Endothelial cell of umbilical vein (primary cell): ENCODE data around the gene KCNE3.

Experiments used
- FOS ChIP-seq: IDR thresholded peaks from 2 replicates; pipeline ENCODE4 v1.6.1; 2011; ENCODE audit warnings: mild to moderate bottlenecking, low read length, moderate library complexity, borderline replicate concordance; ENCODE audit not compliant: insufficient read depth
- GATA2 ChIP-seq: IDR thresholded peaks from 2 replicates; pipeline ENCODE4 v1.7.0; 2011; ENCODE audit warnings: low read depth, mild to moderate bottlenecking, moderate library complexity, mixed read lengths, low read length; ENCODE audit not compliant: insufficient read length, insufficient read depth
- MYC ChIP-seq: IDR thresholded peaks from one replicate; pipeline ENCODE4 v1.6.1; 2011; ENCODE audit warnings: mild to moderate bottlenecking, low read depth, low read length
- POLR2A ChIP-seq: IDR thresholded peaks from 2 replicates; pipeline ENCODE4 v1.6.1; 2012; ENCODE audit warnings: low read depth, mild to moderate bottlenecking, control low read depth, low read length
- TF ChIP-seq, protein P1 (sequence below), 2 donors: IDR thresholded peaks; 1 replicate in 1 of 2; 2 replicates in 1 of 2; pipeline ENCODE4 v1.5.1; 2011; ENCODE audit warnings: low read length in 2 of 2, mild to moderate bottlenecking in 2 of 2, moderate library complexity in 2 of 2, control low read depth in 1 of 2, inconsistent platforms in 1 of 2, low read depth in 1 of 2; ENCODE audit not compliant: insufficient read depth in 1 of 2; ENCODE audit errors: extremely low read depth in 1 of 2

DNA sequence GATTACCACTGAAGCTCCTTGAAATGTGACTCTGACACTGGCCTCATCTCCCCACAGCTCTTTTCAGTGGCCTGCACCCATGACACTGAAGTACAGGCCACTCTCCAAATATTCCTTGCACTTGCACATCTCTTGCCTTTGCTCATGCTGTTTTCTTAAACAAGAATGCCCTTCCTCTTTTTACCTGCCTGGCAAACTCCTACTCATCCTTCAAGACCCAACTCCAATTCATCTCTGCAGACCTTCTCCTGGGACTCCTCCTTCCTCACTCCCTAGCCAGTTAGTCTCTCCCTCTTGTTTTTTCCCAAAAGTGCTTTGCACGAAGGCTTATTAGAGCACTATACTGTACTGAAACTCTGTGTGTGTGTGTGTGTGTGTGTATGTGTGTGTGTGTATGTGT, 2.6 kb downstream of the KCNE3 start:
- TF ChIP-seq, protein P1, sequence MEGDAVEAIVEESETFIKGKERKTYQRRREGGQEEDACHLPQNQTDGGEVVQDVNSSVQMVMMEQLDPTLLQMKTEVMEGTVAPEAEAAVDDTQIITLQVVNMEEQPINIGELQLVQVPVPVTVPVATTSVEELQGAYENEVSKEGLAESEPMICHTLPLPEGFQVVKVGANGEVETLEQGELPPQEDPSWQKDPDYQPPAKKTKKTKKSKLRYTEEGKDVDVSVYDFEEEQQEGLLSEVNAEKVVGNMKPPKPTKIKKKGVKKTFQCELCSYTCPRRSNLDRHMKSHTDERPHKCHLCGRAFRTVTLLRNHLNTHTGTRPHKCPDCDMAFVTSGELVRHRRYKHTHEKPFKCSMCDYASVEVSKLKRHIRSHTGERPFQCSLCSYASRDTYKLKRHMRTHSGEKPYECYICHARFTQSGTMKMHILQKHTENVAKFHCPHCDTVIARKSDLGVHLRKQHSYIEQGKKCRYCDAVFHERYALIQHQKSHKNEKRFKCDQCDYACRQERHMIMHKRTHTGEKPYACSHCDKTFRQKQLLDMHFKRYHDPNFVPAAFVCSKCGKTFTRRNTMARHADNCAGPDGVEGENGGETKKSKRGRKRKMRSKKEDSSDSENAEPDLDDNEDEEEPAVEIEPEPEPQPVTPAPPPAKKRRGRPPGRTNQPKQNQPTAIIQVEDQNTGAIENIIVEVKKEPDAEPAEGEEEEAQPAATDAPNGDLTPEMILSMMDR (IDR thresholded peaks at IDR 0.05; ENCODE audit: extremely low read depth in 1 of 2, insufficient read depth in 1 of 2, low read depth in 1 of 2, low read length in 2 of 2): no peak
- TF ChIP-seq POLR2A (no peak), MYC (no peak), FOS (no peak), GATA2 (no peak)
